AG09319 (cell line): ENCODE measurements around the gene PARP4.

ENCODE experiments used
- DNase-seq: peaks from one replicate; pipeline ENCODE4 v3.0.0-alpha.2; 2010; ENCODE audit warnings: low read depth; ENCODE audit errors: extremely low read depth
- TF ChIP-seq, protein P1 (sequence below): IDR thresholded peaks from 2 replicates; pipeline ENCODE4 v1.5.1; 2011; ENCODE audit warnings: low read depth, mild to moderate bottlenecking, inconsistent platforms, low read length, moderate library complexity

PARP4 gene

DNA sequence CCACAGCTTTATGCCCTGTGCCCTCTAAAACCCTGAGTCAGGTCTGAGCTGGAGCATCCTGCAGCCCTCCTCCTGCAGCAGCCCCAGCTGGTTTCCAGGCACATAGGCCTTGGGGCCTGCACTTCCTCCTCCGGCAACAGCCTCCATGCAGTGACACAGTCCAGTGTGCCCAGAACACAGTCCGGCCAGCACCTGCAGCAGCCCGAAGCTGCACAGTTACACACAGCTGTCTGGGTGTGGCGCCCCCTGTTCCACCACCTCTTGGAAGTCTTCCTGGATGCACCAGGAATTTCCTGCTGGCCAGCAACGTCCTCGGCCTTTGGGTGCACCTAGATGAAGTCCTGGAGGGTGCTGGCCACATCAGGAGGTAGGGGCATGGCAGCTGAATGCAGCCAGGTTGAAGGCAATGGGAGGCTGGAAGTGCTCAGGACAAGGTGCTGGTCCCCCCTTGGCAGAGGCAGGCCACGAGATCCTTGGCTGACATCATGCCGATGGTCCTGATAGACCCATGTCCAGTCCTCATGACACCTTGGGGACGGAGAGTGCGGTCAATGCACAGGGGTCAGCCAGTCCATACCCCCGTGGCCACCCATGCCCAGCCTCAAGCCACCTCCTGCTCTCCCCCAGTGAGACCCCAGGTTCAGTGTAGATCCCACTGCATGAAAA is 27.1 kb upstream of the PARP4 start:
- TF ChIP-seq, protein P1, sequence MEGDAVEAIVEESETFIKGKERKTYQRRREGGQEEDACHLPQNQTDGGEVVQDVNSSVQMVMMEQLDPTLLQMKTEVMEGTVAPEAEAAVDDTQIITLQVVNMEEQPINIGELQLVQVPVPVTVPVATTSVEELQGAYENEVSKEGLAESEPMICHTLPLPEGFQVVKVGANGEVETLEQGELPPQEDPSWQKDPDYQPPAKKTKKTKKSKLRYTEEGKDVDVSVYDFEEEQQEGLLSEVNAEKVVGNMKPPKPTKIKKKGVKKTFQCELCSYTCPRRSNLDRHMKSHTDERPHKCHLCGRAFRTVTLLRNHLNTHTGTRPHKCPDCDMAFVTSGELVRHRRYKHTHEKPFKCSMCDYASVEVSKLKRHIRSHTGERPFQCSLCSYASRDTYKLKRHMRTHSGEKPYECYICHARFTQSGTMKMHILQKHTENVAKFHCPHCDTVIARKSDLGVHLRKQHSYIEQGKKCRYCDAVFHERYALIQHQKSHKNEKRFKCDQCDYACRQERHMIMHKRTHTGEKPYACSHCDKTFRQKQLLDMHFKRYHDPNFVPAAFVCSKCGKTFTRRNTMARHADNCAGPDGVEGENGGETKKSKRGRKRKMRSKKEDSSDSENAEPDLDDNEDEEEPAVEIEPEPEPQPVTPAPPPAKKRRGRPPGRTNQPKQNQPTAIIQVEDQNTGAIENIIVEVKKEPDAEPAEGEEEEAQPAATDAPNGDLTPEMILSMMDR, result no peak

DNA sequence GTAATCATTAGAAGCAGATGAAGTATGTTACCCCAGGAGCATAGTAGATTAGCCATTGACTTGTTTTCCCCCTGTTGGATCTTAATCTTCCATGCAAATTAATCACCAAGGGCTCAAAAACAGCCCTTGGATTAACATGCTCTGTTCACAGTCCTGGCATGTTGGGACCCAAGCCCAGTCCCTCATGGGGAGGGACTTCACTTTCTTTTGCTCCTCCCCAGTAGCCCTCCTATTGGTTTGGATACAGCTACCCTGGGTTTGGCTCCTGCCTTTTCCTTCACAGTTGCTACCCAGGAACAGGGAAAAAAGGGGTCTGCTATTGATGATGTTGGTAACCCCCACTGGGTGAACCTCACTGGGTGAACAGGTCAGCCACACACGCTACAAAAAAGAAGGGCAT is 16.9 kb upstream of the PARP4 start:
- no peak for DNase-seq
- TF ChIP-seq, protein P1, result no peak

More for the DNA sequence above, 27.1 kb upstream of the PARP4 start:
- no peak for DNase-seq

DNA sequence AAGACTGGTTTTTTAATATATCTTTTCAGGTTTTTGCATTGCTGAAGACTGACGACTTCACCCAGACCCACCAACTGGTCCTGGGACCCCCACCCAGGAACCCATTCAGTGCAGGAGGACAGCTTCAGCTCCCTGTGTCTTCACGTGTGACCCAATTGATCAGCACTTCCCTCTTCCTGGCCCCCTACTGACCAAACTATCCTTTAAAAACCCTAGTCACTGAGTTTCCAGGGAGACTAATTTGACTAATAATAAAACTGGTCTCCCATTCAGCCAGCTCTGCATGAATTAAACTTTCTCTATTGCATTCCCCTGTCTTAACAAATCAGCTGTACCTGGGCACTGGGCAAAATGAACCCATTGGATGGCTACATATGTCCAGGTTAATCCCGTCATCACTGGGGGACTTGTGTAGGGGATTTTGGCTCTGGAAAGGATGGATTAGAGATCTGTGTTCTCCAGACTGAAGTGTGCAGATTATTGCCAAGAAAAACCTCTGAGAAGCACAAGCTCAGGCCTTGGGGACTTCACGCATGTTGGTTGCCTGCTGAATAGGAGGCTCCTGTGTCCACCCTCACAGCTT is 16.3 kb upstream of the PARP4 start:
- TF ChIP-seq, protein P1, result no peak

DNA sequence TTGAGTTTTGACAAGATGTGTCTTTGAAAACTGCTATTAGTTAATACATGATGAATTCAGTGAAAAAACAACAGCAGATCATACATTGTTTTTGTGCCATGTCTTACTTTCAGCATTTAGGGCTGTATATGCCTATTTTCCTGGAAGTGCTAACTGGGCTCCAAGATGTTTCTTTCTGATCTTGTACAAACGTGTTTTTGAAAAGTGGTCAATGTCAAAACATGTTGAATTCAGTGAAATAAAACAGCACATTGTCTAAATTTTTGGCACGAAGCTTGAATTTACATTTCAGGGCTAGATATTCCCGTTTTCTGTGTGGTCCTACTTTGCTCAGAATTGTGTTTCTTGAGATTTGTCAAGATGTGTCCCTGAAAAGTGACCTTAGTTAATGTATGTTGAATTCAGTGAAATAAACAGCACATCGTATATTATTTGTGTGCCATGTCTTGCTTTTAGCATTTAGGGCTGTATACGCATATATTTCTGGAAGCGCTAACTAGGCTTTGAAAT is 14.7 kb upstream of the PARP4 start:
- TF ChIP-seq, protein P1, result no peak
- no peak for DNase-seq

More for the DNA sequence above, 16.3 kb upstream of the PARP4 start:
- no peak for DNase-seq

DNA sequence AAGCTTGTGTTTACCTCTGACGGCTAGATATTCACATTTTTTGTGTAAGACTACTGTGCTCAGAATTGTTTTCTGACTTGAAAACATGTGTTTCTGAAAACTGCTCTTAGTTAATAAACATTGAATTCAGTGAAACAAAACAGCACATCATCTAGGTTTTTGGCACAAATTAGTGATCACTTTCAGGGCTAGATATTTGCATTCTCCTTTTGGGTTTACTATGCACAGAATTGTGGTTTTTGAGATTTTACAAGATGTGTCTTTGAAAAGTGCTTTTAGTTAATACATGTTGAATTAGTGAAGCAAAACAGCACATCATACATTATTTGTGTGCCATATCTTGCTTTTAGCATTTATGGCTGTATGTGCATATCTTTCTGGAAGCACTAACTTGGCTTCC is 8.2 kb upstream of the PARP4 start:
- DNase-seq, result no peak
- TF ChIP-seq, protein P1, result no peak

DNA sequence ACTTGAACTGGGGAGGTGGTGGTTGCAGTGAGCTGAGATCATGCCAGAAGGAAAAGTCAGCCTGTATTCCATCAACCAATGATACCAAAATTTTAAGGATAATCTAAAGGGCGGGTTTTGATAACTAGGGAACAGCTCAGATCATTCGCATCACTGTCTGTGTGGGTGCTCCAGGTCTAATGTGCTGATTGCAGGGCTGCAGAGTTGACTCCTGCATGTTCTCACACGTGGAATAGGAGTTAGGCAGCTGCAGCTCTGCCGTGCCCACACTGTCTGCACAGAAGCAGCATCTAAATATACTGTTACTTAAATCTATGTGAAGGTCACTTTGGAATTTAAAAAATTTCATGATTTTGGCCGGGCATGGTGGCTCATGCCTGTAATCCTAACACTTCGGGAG is 4.3 kb upstream of the PARP4 start:
- TF ChIP-seq, protein P1, result no peak
- DNase-seq, result no peak

DNA sequence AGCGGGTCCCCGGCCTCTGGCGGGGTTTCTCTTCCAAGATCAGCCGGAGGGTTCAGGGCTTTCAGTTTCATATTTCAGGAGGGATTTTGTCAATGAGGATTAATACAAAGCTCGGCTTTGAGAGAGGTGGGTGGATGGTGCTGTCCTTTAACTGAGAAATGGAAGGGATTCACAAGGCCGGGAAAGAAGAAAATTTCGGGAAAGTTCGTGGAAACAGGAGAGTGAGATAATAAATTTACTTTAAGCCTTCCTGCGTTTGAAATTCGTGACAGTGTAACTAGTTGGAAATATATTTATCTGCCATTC is 283 bp upstream of the PARP4 start:
- TF ChIP-seq, protein P1, result no peak
- DNase-seq, result no peak
